Subcutaneous adipose tissue (tissue), 4 donors: Measurements from ENCODE around the gene DYNLT2. TPM values are rescaled to one million over a fixed set of nuclear protein-coding genes. Genes with fewer than 3 reads are reported as not detected.

ENCODE experiments used
- CTCF ChIP-seq: fragments of 450-650 bp; IDR thresholded peaks from one replicate; pipeline ENCODE4 v1.5.1; 2016; ENCODE audit warnings: low read depth, mild to moderate bottlenecking, control low read depth, antibody characterized with exemption, moderate library complexity
- total RNA-seq, 4 donors: library from RNA; depleted of rRNA; stranded (reverse); fragments of >200 nt; gene quantifications; one replicate each; pipeline ENCODE4 v1.1.0, GENCODE V29; 2016

Gene DYNLT2
- total RNA-seq, 4 donors from 2014 or later = 1.3 to 2.6 (median 1.9) TPM

DNA sequence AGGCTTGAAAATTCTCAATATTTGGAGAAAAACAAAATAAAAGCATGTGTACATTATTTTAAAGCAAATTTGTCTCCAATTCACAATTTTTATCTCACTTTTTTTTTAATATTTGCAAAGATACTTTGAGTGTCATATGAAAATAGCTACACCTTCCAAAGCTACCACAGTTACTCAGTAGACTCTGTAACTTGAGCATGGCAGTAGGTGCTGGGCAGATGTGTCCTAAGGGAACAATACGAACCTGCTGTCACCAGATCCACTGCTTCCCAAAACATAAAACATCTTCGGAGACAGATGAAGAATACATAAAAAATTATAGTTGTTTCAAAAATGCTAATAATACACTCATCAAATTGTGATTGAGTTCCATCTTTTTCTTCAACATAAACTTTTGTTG lies 60.1 kb downstream of the DYNLT2 start:
- TF ChIP-seq CTCF = no peak

Other genes starting within 250 kb of the DYNLT2 start
- gene WDR27, start 49.5 kb downstream of the DYNLT2 start, total RNA-seq = 10 to 100 TPM; 26.0 to 36.4 (median 31.3) TPM
- gene C6orf120, start 49.4 kb downstream of the DYNLT2 start, total RNA-seq = 10 to 100 TPM; 43.3 to 56.9 (median 45.4) TPM
- gene PHF10, start 27.1 kb downstream of the DYNLT2 start, total RNA-seq = 10 to 100 TPM; 48.6 to 89.5 (median 53.0) TPM
- 10 to 100 TPM; 18.7 to 32.0 (median 27.6) TPM for gene ERMARD, start 50 bp upstream of the DYNLT2 start, total RNA-seq